Activated T-cell treated with anti-CD3 and anti-CD28 coated beads for 1 hour (primary cell): ENCODE data around the gene EXT2.

Experiments
- DNase-seq: peaks from one replicate; pipeline ENCODE4 v3.0.0-alpha.2; 2020; ENCODE audit warnings: low read depth

EXT2 gene

GRCh38 chr11:44243595-44244343 lies 148.3 kb downstream of the EXT2 start:
- no peak for DNase-seq

- no peak for DNase-seq
These were observed 149.3 kb downstream of the EXT2 start for GRCh38 chr11:44244639-44245310.

GRCh38 chr11:44246726-44247125 lies 151.2 kb downstream of the EXT2 start:
- DNase-seq = no peak

- no peak for DNase-seq
These were observed 152.0 kb downstream of the EXT2 start for GRCh38 chr11:44247508-44247907.

GRCh38 chr11:44248109-44248508 lies 152.6 kb downstream of the EXT2 start:
- no peak for DNase-seq

- no peak for DNase-seq
These were observed 154.9 kb downstream of the EXT2 start for GRCh38 chr11:44250421-44250820.

GRCh38 chr11:44252999-44253602 lies 157.6 kb downstream of the EXT2 start:
- no peak for DNase-seq

GRCh38 chr11:44255406-44256071 lies 160.1 kb downstream of the EXT2 start:
- no peak for DNase-seq

- DNase-seq = no peak
These were observed 161.3 kb downstream of the EXT2 start for GRCh38 chr11:44256673-44257291.

GRCh38 chr11:44257338-44258189 lies 162.1 kb downstream of the EXT2 start:
- no peak for DNase-seq

- no peak for DNase-seq
These were observed 162.7 kb downstream of the EXT2 start for GRCh38 chr11:44258190-44258489.

- no peak for DNase-seq
These were observed 163.5 kb downstream of the EXT2 start for GRCh38 chr11:44258839-44259420.

- no peak for DNase-seq
These were observed 164.6 kb downstream of the EXT2 start for GRCh38 chr11:44260081-44260480.

- no peak for DNase-seq
These were observed 166.5 kb downstream of the EXT2 start for GRCh38 chr11:44261800-44262591.

GRCh38 chr11:44263738-44264437 lies 168.4 kb downstream of the EXT2 start:
- no peak for DNase-seq

GRCh38 chr11:44264438-44264749 lies 168.9 kb downstream of the EXT2 start:
- DNase-seq = no peak

- DNase-seq = no peak
These were observed 169.3 kb downstream of the EXT2 start for GRCh38 chr11:44264761-44265160.

GRCh38 chr11:44266056-44266780 lies 170.7 kb downstream of the EXT2 start:
- no peak for DNase-seq
